A549 (cell line): Measurements from ENCODE around the gene CFAP157.

Experiments used
- BHLHE40 ChIP-seq: IDR thresholded peaks from 2 replicates; pipeline ENCODE4 v1.6.1; 2012; ENCODE audit warnings: low read depth, low read length, inconsistent platforms
- CEBPB ChIP-seq, 2 experiments: fragments of >200 bp in 1 of 2; sonication (Bioruptor Twin) in 1 of 2; formaldehyde crosslinking in 1 of 2; IDR thresholded peaks; 2 replicates each; pipeline ENCODE4 v1.6.1; 2012 to 2016
- CHD4 ChIP-seq: fragments of 200-600 bp; sonication (generic); IDR thresholded peaks from 2 replicates; pipeline ENCODE4 v1.6.1; 2016; ENCODE audit warnings: antibody characterized with exemption, mild to moderate bottlenecking, borderline replicate concordance
- CTCF ChIP-seq: fragments of >200 bp; sonication (Bioruptor Twin); formaldehyde crosslinking; IDR thresholded peaks from 3 replicates; pipeline ENCODE4 v1.5.1; 2016
- ESRRA ChIP-seq: fragments of 150-350 bp; IDR thresholded peaks from 2 replicates; pipeline ENCODE4 v1.6.1; 2014; ENCODE audit warnings: mild to moderate bottlenecking, low read length, borderline replicate concordance
- HDAC2 ChIP-seq: fragments of 200-600 bp; sonication (generic); IDR thresholded peaks from 2 replicates; pipeline ENCODE4 v1.6.1; 2016
- MAX ChIP-seq: IDR thresholded peaks from 2 replicates; pipeline ENCODE4 v1.6.1; 2012
- MAZ ChIP-seq: fragments of 150-350 bp; IDR thresholded peaks from 2 replicates; pipeline ENCODE4 v1.6.1; 2014; ENCODE audit warnings: antibody characterized with exemption, low read depth, low read length, borderline replicate concordance
- PBX3 ChIP-seq: IDR thresholded peaks from 2 replicates; pipeline ENCODE4 v1.6.1; 2012
- PHF8 ChIP-seq: fragments of 200-600 bp; sonication (generic); IDR thresholded peaks from 2 replicates; pipeline ENCODE4 v1.6.1; 2016; ENCODE audit warnings: low read depth, mild to moderate bottlenecking, antibody characterized with exemption, moderate library complexity, borderline replicate concordance
- POLR2AphosphoS2 ChIP-seq: conservative IDR thresholded peaks from 2 replicates; pipeline ENCODE4 v1.6.1; 2012; ENCODE audit warnings: low read length, improper control_type of control experiment, inconsistent platforms
- RAD21 ChIP-seq, 2 experiments: fragments of >200 bp in 1 of 2; sonication (Bioruptor Twin) in 1 of 2; formaldehyde crosslinking in 1 of 2; IDR thresholded peaks in 1 of 2; conservative IDR thresholded peaks in 1 of 2; 2 replicates in 1 of 2; 3 replicates in 1 of 2; pipeline ENCODE4 v1.6.1; 2012 to 2018; ENCODE audit warnings: inconsistent platforms in 1 of 2
- RNF2 ChIP-seq: fragments of 200-600 bp; sonication (generic); IDR thresholded peaks from 2 replicates; pipeline ENCODE4 v1.6.1; 2016; ENCODE audit warnings: low read depth, mild to moderate bottlenecking, antibody characterized with exemption, moderate library complexity, borderline replicate concordance
- TF ChIP-seq, protein P1 (sequence below): fragments of 200-600 bp; sonication (generic); IDR thresholded peaks from 2 replicates; pipeline ENCODE4 v1.6.1; 2016; ENCODE audit warnings: antibody characterized with exemption, mild to moderate bottlenecking, moderate library complexity

DNA sequence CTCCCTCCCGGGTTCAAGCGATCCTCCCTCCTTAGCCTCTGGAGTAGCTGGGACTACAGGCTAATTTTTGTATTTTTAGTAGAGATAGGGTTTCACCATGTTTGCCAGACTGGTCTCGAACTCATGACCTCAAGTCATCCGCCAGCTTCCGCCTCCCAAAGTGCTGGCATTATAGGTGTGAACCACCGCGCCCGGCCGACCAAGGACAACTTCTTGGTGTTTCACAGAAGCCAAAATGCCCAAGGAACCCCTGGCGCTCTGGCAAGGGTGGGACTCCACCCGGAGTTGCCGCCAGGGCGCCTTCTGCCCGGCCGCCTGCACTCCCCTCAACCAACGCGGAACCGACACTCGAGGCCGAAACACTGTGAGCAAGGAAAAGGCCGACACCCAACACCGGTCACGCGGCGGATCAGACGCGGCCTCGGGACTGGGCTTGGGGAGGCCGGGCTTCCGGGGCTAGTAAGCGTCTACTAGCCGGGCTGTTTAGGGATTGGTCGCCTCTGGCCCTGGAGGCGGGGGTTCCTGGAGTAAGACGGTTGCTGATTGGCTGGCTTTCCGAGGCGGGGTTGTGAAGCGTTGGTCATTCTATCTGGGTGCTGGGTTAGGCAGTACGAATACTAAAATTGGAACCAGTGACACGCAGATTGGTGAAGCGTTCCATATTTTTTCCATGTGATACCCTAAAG is 7.7 kb upstream of the CFAP157 start:
- TF ChIP-seq CTCF (no peak), POLR2AphosphoS2 (no peak), HDAC2 (no peak), BHLHE40 (no peak), PBX3 (no peak), RAD21 (conservative IDR thresholded peaks at IDR 0.05 in 1 of 2, IDR thresholded peaks at IDR 0.05 in 1 of 2) (no peak), CEBPB (IDR thresholded peaks at IDR 0.05) (no peak), ESRRA (no peak), CHD4 (no peak; the same call in 1 of the 2 replicates), PHF8 (no peak), MAX (peak; percentile 97), MAZ (no peak), RNF2 (peak; percentile 66; the same call in 1 of the 2 replicates)
- TF ChIP-seq, protein P1, sequence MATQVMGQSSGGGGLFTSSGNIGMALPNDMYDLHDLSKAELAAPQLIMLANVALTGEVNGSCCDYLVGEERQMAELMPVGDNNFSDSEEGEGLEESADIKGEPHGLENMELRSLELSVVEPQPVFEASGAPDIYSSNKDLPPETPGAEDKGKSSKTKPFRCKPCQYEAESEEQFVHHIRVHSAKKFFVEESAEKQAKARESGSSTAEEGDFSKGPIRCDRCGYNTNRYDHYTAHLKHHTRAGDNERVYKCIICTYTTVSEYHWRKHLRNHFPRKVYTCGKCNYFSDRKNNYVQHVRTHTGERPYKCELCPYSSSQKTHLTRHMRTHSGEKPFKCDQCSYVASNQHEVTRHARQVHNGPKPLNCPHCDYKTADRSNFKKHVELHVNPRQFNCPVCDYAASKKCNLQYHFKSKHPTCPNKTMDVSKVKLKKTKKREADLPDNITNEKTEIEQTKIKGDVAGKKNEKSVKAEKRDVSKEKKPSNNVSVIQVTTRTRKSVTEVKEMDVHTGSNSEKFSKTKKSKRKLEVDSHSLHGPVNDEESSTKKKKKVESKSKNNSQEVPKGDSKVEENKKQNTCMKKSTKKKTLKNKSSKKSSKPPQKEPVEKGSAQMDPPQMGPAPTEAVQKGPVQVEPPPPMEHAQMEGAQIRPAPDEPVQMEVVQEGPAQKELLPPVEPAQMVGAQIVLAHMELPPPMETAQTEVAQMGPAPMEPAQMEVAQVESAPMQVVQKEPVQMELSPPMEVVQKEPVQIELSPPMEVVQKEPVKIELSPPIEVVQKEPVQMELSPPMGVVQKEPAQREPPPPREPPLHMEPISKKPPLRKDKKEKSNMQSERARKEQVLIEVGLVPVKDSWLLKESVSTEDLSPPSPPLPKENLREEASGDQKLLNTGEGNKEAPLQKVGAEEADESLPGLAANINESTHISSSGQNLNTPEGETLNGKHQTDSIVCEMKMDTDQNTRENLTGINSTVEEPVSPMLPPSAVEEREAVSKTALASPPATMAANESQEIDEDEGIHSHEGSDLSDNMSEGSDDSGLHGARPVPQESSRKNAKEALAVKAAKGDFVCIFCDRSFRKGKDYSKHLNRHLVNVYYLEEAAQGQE = no peak
